GM18909 (cell line): ENCODE results near the gene CKMT1B.
"Not testable (repeated sequence)": the region's sequence is repeated elsewhere in the genome, so short reads cannot be mapped to it uniquely, and the experiment has no call there.

ENCODE experiments used
- ATAC-seq: cut with Tn5 transposase; IDR thresholded peaks from one replicate; pipeline ENCODE4 v1.9.1; 2021; ENCODE audit warnings: mild to moderate bottlenecking; ENCODE audit not compliant: unreplicated experiment, poor library complexity

The CKMT1B gene

DNA sequence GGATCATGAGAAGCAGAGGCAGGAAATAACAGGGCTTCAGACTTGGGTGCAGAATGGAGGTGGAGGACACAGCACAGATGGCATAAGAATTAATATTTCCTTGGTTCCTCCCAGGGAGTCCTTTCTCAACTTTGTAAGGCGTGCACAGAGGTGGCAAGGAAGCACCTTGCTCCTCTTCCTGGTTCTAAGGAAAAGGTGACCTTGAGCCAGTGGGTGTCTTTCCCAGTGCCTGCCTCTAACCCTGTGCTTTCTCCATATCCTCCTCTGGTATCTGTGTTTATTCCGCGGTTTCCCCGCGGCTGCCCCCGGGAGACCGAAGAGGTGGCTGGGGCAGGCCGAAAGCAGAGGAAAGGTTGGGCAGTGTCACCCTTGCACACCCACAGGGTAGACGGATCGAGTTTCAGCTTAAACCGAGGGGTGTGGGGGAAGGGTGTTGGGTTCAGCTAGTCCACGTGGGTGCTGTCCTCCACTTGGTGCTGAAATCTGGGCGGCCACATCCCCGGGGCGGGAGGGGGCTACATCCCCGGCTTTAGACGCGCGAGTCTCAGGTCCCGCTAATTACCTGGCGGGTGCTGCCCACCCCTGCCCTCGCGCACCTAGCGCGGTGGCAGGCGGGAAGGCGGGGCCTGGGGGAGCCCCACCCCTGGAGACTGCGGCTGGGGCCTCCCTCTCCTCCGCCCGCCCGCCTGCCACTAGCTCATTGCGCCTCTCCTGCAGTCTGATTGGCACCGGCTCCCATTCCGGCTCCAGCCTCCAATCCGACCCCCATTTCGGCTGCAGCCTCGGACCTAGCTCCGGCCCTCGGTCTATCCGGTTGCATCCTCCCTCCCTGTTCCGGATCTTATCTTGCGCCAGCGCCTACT lies at the start of gene CKMT1B:
TSS of gene CKMT1B (plus strand) at position 700 of the 863 bp plus-strand sequence. CDS start 192 bp downstream, outside the sequence.
- not testable (repeated sequence) for ATAC-seq

DNA sequence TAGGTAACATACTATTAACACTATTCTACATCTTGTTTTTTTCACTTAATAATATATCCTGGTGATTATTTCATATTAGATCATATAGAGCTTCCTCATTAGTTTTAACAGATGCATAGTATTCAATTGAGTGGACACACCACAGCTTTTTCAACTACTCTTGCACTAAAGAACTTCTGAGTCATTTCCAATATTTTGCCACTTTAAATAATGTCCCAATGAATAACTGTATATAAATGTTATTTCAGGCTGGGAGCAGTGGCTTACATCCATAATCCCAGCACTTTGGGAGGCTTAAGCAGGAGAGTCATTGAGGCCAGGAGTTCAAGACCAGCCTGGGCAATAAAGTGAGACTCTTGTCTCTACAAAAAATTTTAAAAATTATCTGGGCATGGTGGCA lies 49.6 kb upstream of the CKMT1B start:
- ATAC-seq, result no peak

DNA sequence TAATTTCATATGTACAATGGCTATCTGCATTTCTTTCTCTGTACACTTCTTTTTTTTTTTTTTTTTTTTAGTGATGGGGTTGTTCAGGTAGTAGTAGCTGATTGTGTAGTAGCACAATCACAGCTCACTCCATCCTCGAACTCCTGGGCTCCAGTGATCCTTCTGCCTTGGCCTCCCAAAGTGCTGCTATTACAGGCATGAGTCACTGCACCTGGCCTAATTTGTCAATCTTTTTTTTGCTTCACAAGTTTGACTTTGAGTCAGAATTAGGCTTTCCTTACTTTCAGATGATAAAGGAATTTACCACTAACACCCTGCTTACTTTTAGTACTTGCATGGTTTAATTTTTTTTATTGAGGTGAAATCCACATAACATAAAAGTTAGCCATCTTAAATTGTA lies 48.4 kb upstream of the CKMT1B start:
- no peak for ATAC-seq

DNA sequence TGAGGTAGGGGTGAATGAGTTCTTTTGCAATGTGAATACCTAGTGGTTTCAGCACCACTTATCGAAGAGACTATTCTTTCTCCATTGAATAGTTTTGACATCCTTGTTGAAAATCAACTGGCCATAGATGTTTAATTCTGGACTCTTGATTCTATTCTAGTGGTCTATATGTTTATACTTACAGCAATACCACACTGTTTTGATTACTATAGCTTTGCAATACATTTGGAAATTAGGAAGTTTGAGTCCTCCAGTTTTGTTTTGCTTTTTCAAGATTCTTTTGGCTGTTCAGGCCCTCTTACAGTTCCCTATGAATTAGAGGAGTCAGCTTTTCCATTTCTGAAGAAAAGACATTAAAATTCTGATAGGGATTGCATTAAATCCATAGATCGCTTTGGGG lies 46.3 kb upstream of the CKMT1B start:
- ATAC-seq, result no peak

DNA sequence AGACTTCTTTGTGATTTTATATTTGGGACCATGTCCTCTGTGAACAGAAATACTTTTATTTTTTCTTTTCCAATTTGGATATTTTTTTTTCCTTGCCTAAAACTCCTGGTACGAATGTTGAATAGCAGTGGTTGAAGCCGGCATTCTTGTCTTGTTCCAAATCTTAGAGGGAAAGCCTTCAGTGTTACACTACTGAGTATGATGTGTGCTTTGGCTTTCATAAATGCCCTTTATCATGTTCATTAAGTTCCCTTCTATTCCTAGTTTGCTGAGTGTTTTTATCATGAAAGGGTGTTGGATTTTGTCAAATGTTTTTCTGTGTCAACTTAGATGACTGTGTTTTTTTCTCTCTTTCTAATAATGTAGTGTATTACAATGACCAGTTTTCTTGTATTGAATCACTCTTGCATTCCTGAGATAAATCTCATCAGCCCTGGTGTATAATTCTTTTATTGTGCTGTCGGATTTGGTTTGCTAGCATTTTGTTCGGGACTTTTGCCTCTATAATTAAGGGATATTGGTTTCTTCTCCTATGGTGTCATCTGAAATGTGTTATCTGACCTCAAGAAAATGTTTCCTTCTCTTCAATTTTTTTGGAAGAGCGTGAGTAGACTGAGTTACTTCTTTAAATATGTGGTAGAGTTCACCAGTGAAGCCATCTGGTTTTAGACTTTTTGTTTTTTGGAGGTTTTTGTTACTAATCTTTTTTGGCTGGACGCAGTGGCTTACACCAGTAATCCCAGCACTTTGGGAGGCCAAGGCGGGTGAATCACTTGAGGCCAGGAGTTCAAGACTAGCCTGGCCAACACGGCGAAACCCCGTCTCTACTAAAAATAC lies 43.1 kb upstream of the CKMT1B start:
- ATAC-seq, result no peak

DNA sequence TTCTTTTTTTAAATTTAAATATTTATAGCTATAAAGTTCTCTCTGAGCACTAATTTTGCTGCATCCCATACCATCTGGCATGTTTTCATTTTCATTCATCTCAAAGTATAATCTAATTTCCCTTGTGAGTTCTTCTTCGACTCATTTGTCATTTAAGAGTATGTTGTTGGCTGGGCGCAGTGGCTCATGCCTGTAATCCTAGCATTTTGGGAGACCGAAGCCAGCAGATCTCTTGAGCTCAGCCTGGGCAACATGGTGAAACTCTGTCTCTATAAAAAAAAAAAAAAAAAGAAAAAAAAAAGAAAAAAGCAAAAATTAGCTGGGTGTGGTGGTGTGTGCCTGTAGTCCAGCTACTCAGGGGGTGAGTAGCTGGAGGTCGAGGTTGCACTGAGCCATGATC lies 41.6 kb upstream of the CKMT1B start:
- no peak for ATAC-seq

DNA sequence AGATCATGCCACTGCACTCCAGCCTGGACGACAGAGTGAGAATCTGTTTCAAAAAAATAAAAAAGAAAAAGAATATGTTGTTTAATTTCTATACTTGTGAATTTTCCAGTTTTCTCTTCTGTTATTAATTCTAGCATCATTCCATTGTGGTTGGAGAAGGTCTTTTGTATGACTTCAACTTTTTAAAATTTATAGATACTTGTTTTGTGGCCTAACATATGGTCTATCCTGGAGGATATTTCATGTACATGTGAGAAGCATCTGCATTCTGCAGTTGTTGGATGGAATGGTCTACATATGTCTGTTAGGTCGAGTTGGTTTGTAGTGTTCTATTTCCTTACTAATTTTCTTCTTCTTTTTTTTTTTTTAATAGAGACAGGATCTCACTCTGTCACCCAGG lies 40.8 kb upstream of the CKMT1B start:
- ATAC-seq, result no peak

DNA sequence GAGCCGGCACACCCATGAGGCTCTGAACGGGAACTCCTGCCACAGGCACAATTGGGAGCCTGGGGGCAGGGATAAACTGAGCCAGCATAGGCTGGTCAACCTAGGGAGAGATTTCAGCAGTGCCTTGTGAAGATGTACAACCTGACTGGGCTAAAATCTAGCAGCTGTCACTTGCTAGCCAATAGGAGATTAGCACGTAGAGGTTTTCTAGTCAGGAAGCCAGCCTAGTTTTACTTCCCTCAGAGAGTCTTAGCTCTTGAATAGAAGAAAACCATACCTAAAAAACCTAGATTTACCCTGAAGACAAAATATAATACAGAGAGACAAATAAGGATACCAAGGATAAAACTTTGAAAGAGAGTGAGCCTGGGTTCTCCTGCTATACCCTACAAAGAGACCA lies 31.1 kb upstream of the CKMT1B start:
- ATAC-seq, result not testable (repeated sequence)

DNA sequence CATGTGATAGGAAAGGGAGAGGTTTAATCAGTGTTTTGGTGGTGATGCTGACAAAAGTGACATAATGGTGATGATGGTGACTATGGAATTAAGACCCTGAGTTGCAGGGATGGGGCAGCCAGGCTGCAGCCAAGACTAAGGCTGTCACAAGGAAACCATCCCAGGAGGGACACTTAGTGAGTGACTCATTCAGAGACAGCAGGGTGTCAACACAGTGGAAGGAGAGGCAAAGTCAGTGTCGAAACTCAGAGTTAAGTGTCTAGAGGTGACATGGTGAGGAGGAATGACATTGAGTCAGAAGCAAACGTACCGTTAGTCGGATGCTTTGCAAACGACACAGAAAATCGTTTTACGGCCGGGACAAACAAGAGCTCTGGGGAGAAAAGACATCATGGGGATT lies 30.0 kb upstream of the CKMT1B start:
- not testable (repeated sequence) for ATAC-seq

DNA sequence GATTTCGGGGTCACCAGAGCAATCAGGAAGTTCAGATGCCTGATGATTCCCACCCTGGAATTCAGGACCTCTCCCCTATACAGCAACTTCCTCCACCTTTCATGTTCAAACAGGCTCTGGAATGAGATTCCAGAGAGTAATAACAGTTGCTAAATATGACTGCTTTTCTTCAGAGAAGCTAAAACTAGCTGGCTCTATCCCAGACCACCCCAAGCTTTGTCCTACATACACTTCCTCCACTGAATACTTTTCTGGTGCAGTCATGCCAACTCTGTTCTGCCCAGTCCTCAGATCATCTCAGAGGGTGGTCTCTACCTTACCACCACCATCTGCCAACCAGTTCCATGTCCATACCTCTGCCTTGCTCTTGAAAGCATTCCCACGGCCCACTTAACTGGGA lies 27.2 kb upstream of the CKMT1B start:
- ATAC-seq, result not testable (repeated sequence)

DNA sequence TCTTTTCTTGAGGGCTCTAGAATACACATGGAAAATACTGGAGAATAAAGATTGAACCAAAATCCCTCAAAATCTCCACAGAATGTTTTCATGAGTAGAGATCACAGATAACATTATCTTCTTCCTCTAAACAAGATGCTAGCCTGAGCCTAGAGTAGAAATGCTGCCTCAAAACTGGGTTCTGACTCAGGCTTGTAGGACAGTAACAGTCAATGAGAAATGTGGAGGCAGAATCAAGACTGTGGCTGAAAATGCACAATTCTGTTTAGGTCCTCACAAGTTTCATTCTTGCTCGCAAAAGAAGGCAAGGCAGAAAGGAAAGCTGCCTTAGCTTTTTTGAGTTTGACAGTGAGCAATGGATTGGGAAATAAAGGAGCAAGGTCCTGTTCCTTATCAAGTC lies 19.2 kb upstream of the CKMT1B start:
- ATAC-seq, result not testable (repeated sequence)

DNA sequence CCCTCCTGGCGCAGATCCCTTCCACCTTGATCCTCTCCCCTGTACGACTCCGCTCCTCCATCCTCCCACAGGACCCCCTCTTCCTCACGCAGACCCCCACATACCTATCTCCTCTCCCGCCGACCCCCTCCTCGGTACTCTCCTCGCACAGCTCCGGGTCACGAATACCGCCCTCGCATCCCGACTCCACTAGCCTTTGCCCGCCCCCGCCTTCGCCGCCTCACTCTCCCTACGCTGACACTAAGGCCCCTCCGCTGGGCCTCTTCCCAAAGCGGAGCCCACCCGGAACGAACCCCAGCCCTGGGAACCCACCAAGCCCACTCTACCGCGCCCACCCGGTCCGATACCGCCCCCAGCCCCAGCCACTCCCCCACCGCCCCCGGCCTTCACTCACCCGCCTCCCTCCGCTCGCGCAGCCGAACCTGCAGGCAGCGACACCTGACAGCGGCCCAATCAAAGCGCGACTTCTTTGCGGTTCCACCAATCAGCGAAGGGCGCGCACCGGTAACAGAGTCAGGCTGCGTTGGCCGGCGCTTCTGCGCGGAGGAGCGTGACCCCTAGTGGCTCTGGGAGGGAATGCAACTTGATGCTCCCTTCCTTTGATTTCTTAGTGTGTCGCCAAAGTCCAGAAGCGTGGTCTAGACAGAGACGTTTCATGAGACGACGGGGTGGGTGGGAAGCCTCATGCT lies 3.9 kb upstream of the CKMT1B start, which contains the start of gene PPIP5K1:
TSS of gene PPIP5K1 (minus strand) at position 431 of the 689 bp plus-strand sequence. CDS start 5,704 bp downstream, outside the sequence.
- peak; percentile 97 for ATAC-seq

DNA sequence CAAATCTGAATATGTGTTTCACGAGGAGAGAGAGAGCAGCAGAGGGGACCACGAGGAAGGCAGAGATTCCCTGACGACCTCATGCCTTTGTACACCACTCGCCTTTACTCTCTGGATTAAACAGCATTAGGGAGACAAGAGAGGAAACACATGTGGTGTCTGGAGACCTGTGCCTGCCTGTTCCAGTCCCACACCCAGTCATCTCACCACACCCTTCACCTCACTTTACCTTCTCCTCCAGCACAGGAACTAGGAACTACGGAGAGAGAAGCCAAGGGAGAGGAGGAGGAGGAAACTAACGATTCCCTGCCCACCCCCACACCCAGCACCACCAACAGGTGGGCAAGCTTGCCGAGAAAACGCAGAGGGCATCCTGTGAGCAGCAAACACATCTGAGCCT lies 986 bp upstream of the CKMT1B start:
- ATAC-seq, result not testable (repeated sequence)

DNA sequence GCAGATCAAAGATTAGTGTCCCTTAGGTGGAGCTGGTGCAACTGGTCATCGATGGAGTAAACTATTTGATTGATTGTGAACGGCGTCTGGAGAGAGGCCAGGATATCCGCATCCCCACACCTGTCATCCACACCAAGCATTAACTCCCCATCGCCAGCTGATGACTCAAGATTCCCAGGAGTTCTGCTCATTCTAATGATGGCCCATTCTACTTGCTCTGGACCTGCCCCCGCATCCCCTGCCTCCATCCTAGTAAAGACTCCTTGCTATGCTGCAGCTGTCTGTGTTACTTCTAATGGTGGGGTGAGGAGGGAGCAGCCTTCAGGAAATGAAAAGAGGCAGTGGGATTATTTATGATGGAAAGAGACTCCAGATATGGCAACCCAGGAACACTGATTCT lies 5.3 kb downstream of the CKMT1B start:
- not testable (repeated sequence) for ATAC-seq

DNA sequence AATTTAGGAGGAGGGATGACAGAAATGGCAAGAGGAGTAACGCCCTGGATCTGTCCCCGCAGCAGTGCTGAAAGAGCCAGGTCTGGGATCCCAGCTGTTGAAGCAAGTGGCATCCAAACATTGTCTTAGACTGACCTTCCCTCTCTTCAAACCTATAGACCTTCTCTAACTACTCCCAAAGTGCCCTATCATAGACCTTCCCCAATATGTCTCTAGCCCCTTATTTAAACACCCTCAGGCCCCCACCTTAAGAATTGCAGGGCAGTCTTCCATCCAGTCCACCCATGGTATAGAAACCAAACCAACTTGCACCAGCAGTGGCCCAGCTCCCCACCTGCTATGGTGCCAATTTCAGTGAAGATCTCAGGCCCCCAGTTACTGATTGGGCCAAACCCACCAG lies 6.4 kb downstream of the CKMT1B start:
- not testable (repeated sequence) for ATAC-seq

DNA sequence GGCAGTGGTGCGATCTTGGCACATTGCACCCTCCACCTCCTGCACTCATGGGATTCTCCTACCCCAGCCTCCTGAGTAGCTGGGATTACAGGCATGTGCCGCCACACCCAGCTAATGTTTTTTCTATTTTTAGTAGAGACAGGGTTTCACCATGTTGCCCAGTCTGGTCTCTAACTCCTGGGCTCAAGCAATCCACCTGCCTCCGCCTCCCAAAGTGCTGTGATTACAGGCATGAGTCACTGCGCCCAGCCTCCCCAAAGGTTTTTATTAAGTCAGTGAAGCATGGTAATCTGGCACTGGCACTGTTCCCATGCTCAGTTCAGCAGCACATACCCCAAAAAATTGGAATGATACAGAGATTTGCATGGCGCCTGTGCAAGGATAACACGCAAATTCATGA lies 8.4 kb downstream of the CKMT1B start:
- not testable (repeated sequence) for ATAC-seq

DNA sequence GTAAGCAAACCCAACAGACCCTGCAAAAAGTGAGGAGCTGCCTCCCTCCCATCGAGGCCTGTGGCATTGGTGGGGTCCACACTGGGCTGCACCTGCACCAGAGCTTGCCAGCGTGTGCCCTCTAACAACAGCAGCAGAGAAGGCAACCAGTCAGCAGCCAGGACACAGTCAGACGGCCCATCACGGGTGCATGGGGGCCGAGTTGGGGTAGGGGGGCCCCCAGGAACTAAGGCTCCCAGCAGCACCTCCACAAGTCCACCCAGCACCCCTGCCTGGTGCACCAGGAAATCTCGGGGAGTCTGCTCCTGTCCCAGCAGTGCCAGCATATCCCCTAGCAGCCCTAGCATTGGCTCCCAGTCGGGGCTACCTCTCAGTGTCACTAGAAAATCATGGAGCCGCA lies 23.9 kb downstream of the CKMT1B start:
- not testable (repeated sequence) for ATAC-seq

DNA sequence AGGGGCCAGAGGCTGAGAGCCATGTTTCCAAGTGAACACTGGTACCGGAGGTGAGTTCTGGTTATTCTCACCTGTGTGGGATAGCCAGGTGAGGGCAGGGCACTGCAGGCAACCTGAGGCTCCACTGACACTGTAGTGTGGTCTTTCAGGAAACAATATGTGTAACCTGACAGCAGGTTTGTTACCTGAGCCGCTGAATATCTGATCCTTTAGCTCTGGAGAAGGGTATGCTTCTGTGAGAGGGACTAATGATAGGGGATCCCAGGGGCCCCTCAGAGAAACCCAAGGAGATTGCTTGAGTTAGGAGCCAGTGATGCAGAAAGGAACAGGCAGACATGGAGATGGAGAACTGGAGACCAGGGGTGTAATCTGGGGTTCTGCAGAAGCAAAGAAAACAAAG lies 24.9 kb downstream of the CKMT1B start, which contains the start of gene STRC:
TSS of gene STRC (minus strand) at position 101 of the 400 bp plus-strand sequence. CDS start at position 23, 78 bp downstream.
- not testable (repeated sequence) for ATAC-seq

DNA sequence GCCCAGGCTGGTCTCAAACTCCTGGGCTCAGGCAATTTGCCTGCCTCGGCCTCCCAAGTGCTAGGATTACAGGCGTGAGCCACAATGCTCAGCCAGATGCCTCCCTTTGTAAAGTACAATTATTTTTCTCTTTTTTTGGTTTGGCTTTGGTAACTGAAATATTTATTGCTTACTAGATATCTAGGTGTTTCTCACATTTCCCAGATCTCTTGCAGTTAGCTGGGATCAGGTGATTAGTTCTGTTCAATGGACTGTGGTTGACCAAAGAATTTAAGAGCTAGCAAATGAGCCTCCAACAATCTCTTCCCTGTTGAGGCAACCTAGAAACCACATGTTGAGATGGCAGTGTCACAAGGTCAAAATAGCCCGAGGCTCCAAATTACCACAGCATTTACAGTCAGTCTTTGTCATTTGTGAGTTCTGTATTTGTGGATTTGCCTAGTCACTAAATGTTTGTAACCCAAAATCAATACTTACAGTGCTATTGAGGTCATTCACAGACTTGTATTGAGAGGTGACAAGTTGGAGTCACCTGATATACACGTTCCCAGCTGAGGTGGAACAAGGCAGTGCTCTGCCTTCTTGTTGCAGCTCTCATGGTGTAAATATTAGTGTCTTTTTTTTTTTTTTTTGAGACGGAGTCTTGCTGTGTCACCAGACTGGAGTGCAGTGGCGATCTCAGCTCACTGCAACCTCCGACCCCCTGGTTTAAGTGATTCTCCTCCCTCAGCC lies 28.4 kb downstream of the CKMT1B start:
- not testable (repeated sequence) for ATAC-seq

DNA sequence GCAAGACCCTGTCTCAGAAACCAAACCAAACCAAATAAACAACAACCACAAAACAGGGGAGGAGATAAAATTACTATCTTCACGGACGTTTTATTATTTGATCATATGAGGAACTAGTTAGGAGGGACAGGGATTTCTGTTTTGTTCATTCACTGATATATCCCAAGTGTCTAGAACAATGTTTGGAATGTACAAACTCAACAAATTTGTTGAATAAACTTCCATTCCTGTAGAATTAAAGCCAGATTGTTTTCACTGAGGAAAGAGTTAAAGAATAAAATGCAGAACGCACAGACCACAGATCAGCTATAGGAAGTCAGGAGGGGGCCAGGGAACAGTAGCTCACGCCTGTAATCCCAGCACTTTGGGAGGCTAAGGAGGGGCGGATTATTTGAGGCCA lies 31.3 kb downstream of the CKMT1B start:
- no peak for ATAC-seq
